Measurements from ENCODE around the gene ALPL.

DNA sequence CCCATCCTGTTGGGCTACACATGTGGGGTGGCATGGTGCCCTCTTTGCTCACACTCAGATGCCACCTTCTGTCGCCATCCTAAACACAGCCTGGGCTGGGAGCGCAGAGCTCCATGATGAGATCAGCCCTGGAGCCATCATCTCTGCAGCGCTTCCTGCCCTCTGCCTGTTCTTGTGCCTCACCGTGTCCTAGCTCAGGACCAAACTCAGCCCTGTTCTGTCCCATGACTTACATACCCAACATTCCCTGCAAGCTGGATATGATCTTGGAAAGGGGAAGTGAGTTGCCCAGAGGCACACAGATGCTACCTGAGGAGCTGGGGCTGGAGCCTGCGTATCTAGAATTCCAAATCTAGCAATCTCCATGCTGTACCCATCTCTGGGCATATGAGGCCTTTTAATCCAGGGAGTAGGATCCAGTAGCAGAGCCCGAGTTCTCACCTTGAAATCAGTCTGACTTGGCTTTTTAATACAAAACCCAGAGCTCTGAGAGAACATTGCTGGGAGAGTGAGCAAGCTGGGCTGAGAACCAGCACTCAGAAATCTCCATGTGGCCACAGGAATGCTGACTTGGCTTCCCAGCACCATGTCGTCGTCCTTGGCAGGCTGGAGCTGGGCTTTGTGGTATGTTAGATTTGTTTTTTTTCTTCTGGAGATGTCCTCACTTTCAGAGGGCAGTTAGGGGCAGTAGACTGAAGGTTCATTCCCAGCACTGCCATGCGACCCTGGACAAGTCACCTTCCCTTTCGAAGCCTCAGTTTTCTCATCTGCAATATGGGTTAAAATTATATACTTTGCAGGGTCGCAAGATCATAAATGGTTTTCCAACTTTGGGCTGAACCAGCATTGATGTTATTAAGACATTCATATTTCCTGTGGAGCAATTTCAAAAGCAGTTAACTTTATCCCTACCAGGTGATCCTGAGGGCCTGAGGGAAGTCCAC is 2.6 kb downstream of the ALPL start:
- TF ChIP-seq, protein P1, sequence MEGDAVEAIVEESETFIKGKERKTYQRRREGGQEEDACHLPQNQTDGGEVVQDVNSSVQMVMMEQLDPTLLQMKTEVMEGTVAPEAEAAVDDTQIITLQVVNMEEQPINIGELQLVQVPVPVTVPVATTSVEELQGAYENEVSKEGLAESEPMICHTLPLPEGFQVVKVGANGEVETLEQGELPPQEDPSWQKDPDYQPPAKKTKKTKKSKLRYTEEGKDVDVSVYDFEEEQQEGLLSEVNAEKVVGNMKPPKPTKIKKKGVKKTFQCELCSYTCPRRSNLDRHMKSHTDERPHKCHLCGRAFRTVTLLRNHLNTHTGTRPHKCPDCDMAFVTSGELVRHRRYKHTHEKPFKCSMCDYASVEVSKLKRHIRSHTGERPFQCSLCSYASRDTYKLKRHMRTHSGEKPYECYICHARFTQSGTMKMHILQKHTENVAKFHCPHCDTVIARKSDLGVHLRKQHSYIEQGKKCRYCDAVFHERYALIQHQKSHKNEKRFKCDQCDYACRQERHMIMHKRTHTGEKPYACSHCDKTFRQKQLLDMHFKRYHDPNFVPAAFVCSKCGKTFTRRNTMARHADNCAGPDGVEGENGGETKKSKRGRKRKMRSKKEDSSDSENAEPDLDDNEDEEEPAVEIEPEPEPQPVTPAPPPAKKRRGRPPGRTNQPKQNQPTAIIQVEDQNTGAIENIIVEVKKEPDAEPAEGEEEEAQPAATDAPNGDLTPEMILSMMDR (conservative IDR thresholded peaks at IDR 0.05; ENCODE audit: low read depth, low read length), result no peak
- no peak for TF ChIP-seq EZH2 (IDR thresholded peaks at IDR 0.05; ENCODE audit: low read length, unreplicated experiment)

Measured in PC-3 (cell line).